WTC11 (cell line): ENCODE data around the gene SLCO2A1. TPM values are rescaled to one million over a fixed set of nuclear protein-coding genes. Genes with fewer than 3 reads are reported as not detected.

Experiments
- ATAC-seq: fragments of 200-7000 bp; cut with Tn5 transposase; 2 replicates; pipeline ENCODE4 v1.10.0; 2021; ENCODE audit warnings: mild to moderate bottlenecking, moderate library complexity
- CTCF ChIA-PET: fragments of 300-600 bp; sonication (Branson Sonifier 250); formaldehyde crosslinking; loops from one replicate; lab custom pipeline; 2021; ENCODE audit warnings: antibody characterized with exemption; lab: Charles Lee
- POLR2A ChIA-PET: fragments of 350-600 bp; sonication (Branson Sonifier 250); formaldehyde crosslinking; loops from one replicate; lab custom pipeline; 2021; ENCODE audit warnings: antibody characterized with exemption; lab: Charles Lee
- DNase-seq: peaks from one replicate; pipeline ENCODE4 v3.0.0; 2021; ENCODE audit warnings: low spot score
- H3K27ac Mint-ChIP-seq: 2 replicates; pipeline ENCODE4 v1.8.0; 2021; ENCODE audit warnings: mixed read lengths
- H3K27me3 Mint-ChIP-seq: 2 replicates; pipeline ENCODE4 v1.8.0; 2021; ENCODE audit warnings: low read depth, mild to moderate bottlenecking, moderate library complexity, mixed read lengths
- H3K36me3 Mint-ChIP-seq: 2 replicates; pipeline ENCODE4 v1.8.0; 2021; ENCODE audit warnings: mixed read lengths
- H3K4me1 Mint-ChIP-seq: 2 replicates; pipeline ENCODE4 v1.8.0; 2022; ENCODE audit warnings: mixed read lengths
- H3K4me3 Mint-ChIP-seq: 2 replicates; pipeline ENCODE4 v1.8.0; 2021; ENCODE audit warnings: mild to moderate bottlenecking, moderate library complexity, mixed read lengths
- H3K9me3 Mint-ChIP-seq: 2 replicates; pipeline ENCODE4 v1.8.0; 2021; ENCODE audit warnings: mixed read lengths
- JAZF1 ChIP-seq: fragments of 250-450 bp; sonication (Bioruptor Pico); IDR thresholded peaks from 2 replicates; pipeline ENCODE4 v1.9.0; 2021; ENCODE audit warnings: moderate library complexity, mild to moderate bottlenecking, inconsistent platforms
- JUN ChIP-seq: sonication (generic); formaldehyde crosslinking; IDR thresholded peaks from 2 replicates; pipeline ENCODE4 v1.8.0; 2023; ENCODE audit warnings: mild to moderate bottlenecking, missing genetic modification reagents
- MXD4 ChIP-seq: fragments of 250-450 bp; sonication (Bioruptor Pico); IDR thresholded peaks from 2 replicates; pipeline ENCODE4 v1.8.0; 2021; ENCODE audit warnings: mild to moderate bottlenecking, moderate library complexity, borderline replicate concordance
- NFYB ChIP-seq: sonication (generic); formaldehyde crosslinking; conservative IDR thresholded peaks from 2 replicates; pipeline ENCODE4 v1.8.0; 2022; ENCODE audit warnings: low read depth, missing genetic modification reagents
- NR1H2 ChIP-seq: sonication (generic); formaldehyde crosslinking; IDR thresholded peaks from 2 replicates; pipeline ENCODE4 v1.9.0; 2021; ENCODE audit warnings: mild to moderate bottlenecking, moderate library complexity, missing genetic modification reagents
- PRRX2 ChIP-seq: fragments of 250-450 bp; sonication (Bioruptor Pico); IDR thresholded peaks from 2 replicates; pipeline ENCODE4 v1.8.0; 2021; ENCODE audit warnings: mild to moderate bottlenecking
- RELA ChIP-seq: sonication (generic); formaldehyde crosslinking; IDR thresholded peaks from 2 replicates; pipeline ENCODE4 v1.8.1; 2022; ENCODE audit warnings: missing genetic modification reagents, mild to moderate bottlenecking, borderline replicate concordance
- RORB ChIP-seq: fragments of 250-450 bp; sonication (Bioruptor Pico); IDR thresholded peaks from 2 replicates; pipeline ENCODE4 v1.9.0; 2021; ENCODE audit warnings: mild to moderate bottlenecking
- SP1 ChIP-seq: sonication (generic); formaldehyde crosslinking; conservative IDR thresholded peaks from 2 replicates; pipeline ENCODE4 v1.8.1; 2022; ENCODE audit warnings: missing genetic modification reagents
- TEAD1 ChIP-seq: sonication (generic); formaldehyde crosslinking; IDR thresholded peaks from 2 replicates; pipeline ENCODE4 v1.8.0; 2022; ENCODE audit warnings: mild to moderate bottlenecking, missing genetic modification reagents
- TP53 ChIP-seq: sonication (generic); formaldehyde crosslinking; IDR thresholded peaks from 2 replicates; pipeline ENCODE4 v1.8.1; 2023; ENCODE audit warnings: mild to moderate bottlenecking, missing genetic modification reagents
- ZBTB21 ChIP-seq: sonication (generic); formaldehyde crosslinking; IDR thresholded peaks from 2 replicates; pipeline ENCODE4 v1.8.1; 2023; ENCODE audit warnings: mild to moderate bottlenecking, missing genetic modification reagents, borderline replicate concordance
- ZNF396 ChIP-seq: fragments of 250-450 bp; sonication (Bioruptor Pico); IDR thresholded peaks from 2 replicates; pipeline ENCODE4 v1.8.0; 2021; ENCODE audit warnings: mild to moderate bottlenecking, moderate library complexity, borderline replicate concordance
- ZNF671 ChIP-seq: fragments of 250-450 bp; sonication (Bioruptor Pico); IDR thresholded peaks from 2 replicates; pipeline ENCODE4 v1.8.0; 2021; ENCODE audit warnings: mild to moderate bottlenecking
- total RNA-seq: library from RNA; stranded (reverse); gene quantifications from 3 replicates; pipeline ENCODE4 v1.2.3, GENCODE V29; 2021
- TF ChIP-seq, protein P1 (sequence below): sonication (generic); formaldehyde crosslinking; IDR thresholded peaks from 2 replicates; pipeline ENCODE4 v1.8.1; 2022; ENCODE audit warnings: mild to moderate bottlenecking, moderate library complexity, missing genetic modification reagents
- TF ChIP-seq, protein P2 (sequence below): fragments of 250-450 bp; sonication (Bioruptor Pico); conservative IDR thresholded peaks from 2 replicates; pipeline ENCODE4 v1.9.0; 2021; ENCODE audit warnings: mild to moderate bottlenecking
- TF ChIP-seq, protein P3 (sequence below): sonication (generic); formaldehyde crosslinking; IDR thresholded peaks from 2 replicates; pipeline ENCODE4 v1.8.1; 2022; ENCODE audit warnings: low read depth, missing genetic modification reagents, borderline replicate concordance
- TF ChIP-seq, protein P4 (sequence below): sonication (generic); formaldehyde crosslinking; IDR thresholded peaks from 2 replicates; pipeline ENCODE4 v1.8.0; 2022; ENCODE audit warnings: mild to moderate bottlenecking, missing genetic modification reagents
- TF ChIP-seq, protein P5 (sequence below): sonication (generic); formaldehyde crosslinking; IDR thresholded peaks from 2 replicates; pipeline ENCODE4 v1.8.1; 2023; ENCODE audit warnings: mild to moderate bottlenecking, missing genetic modification reagents, moderate library complexity
- TF ChIP-seq, protein P6 (sequence below): fragments of 250-450 bp; sonication (Bioruptor Pico); IDR thresholded peaks from 2 replicates; pipeline ENCODE4 v1.8.0; 2021; ENCODE audit warnings: mild to moderate bottlenecking
- TF ChIP-seq, protein P7 (sequence below): fragments of 250-450 bp; sonication (Bioruptor Pico); IDR thresholded peaks from 2 replicates; pipeline ENCODE4 v1.9.0; 2021; ENCODE audit warnings: mild to moderate bottlenecking
- TF ChIP-seq, protein P8 (sequence below): fragments of 250-450 bp; sonication (Bioruptor Pico); IDR thresholded peaks from 2 replicates; pipeline ENCODE4 v2.1.2; 2022; ENCODE audit warnings: mild to moderate bottlenecking, moderate library complexity
- TF ChIP-seq, protein P9 (sequence below): sonication (generic); formaldehyde crosslinking; IDR thresholded peaks from 2 replicates; pipeline ENCODE4 v1.8.0; 2022; ENCODE audit warnings: mild to moderate bottlenecking, missing genetic modification reagents

The SLCO2A1 gene
- total RNA-seq, 1 experiment from 2014 or later: 3.3 TPM

DNA sequence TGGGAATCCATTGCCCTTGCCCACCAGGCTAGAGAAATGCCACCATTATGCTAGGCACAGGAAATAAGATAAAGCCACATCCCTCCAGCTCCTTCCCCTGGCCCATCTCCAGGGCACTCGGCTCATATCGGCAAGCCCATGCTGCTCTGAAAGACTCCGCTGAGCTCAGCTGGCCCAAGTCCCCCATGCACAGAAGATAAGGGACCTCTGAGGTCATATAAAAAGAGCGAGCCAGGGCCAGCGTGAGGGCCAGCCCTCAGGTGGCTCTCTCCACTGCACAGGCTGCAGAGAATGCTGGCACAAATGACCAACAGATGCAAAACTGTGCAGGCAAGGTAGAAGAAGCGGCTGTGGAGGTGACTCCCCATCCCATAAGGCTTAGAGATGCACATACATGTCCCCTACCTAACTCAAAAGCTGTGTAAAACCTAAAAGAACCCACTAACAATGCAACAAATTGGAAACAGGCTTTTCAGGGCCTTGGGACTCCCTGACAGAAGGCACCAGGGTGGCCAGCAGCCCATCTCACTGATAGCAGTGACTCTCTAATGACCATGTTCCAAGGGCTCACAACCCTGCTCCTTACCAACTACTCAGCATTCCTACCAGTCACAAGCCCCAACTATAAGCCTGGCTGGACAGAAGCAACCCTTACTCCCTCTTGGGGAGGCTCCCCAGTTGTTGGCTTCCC, 137.0 kb downstream of the SLCO2A1 start:
- H3K9me3 Mint-ChIP-seq: no peaks in the 10 kb centered on the region
- ATAC-seq (no peak), DNase-seq (no peak)
- H3K27me3 Mint-ChIP-seq: peaks cover 43% of the 10 kb centered on the region
- no peaks in the 10 kb centered on the region for H3K36me3 Mint-ChIP-seq
- H3K4me3 Mint-ChIP-seq: no peak overlapping the region
- no peak overlapping the region for H3K27ac Mint-ChIP-seq
- ChIA-PET POLR2A (interaction anchor here (0.9 kb wide), 1 partner anchor 482 kb away, joined by 3 read pairs; no protein-coding TSS in a partner anchor), CTCF (interaction anchor here (1.2 kb wide), 1 partner anchor 60 kb away, joined by 3 read pairs; no protein-coding TSS in a partner anchor)
- H3K4me1 Mint-ChIP-seq: peaks cover 20% of the 10 kb centered on the region
- TF ChIP-seq, protein P1, sequence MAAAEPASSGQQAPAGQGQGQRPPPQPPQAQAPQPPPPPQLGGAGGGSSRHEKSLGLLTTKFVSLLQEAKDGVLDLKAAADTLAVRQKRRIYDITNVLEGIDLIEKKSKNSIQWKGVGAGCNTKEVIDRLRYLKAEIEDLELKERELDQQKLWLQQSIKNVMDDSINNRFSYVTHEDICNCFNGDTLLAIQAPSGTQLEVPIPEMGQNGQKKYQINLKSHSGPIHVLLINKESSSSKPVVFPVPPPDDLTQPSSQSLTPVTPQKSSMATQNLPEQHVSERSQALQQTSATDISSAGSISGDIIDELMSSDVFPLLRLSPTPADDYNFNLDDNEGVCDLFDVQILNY: no peak
- no peak for TF ChIP-seq TEAD1 (CRISPR knock-in tag)
- TF ChIP-seq, protein P2, sequence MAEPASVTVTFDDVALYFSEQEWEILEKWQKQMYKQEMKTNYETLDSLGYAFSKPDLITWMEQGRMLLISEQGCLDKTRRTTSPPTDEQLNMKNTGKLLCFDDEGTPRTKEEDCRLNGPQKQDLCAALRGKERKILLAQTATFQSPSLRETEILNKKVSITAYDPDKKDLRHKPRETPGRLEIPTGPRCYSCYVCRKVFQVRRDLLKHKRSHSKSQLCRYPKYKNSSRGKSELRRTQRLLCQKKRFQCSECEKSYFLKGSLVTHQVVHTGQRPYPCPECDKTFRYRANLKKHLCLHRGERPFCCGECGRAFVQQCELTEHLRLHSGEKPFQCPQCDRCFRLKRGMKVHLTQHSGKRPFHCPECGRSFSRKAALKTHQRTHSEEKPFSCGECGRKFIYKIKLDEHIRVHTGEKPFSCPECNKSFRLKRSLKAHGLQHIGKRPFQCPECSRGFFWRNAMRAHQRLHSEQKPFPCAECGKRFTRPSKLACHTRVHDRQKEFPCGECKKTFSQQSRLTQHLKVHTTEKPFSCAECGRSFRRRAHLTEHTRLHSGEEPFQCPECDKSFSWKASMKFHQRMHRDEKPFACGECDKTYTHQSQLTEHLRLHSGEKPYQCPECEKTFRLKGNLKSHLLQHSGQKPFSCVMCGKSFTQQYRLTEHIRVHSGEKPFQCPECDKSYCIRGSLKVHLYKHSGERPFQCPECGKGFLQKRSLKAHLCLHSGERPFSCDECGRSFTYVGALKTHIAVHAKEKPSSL: no peak
- TF ChIP-seq, protein P3, sequence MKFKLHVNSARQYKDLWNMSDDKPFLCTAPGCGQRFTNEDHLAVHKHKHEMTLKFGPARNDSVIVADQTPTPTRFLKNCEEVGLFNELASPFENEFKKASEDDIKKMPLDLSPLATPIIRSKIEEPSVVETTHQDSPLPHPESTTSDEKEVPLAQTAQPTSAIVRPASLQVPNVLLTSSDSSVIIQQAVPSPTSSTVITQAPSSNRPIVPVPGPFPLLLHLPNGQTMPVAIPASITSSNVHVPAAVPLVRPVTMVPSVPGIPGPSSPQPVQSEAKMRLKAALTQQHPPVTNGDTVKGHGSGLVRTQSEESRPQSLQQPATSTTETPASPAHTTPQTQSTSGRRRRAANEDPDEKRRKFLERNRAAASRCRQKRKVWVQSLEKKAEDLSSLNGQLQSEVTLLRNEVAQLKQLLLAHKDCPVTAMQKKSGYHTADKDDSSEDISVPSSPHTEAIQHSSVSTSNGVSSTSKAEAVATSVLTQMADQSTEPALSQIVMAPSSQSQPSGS (CRISPR knock-in tag): no peak
- no peak for TF ChIP-seq RELA
- TF ChIP-seq, protein P4, sequence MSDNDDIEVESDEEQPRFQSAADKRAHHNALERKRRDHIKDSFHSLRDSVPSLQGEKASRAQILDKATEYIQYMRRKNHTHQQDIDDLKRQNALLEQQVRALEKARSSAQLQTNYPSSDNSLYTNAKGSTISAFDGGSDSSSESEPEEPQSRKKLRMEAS (CRISPR knock-in tag): no peak
- TF ChIP-seq JUN: no peak
- TF ChIP-seq, protein P5, sequence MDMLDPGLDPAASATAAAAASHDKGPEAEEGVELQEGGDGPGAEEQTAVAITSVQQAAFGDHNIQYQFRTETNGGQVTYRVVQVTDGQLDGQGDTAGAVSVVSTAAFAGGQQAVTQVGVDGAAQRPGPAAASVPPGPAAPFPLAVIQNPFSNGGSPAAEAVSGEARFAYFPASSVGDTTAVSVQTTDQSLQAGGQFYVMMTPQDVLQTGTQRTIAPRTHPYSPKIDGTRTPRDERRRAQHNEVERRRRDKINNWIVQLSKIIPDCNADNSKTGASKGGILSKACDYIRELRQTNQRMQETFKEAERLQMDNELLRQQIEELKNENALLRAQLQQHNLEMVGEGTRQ (CRISPR knock-in tag): no peak
- no peak for TF ChIP-seq PRRX2 (CRISPR knock-in tag)
- no peak for TF ChIP-seq NFYB (CRISPR knock-in tag)
- TF ChIP-seq MXD4 (CRISPR knock-in tag): no peak
- no peak for TF ChIP-seq ZNF396
- TF ChIP-seq TP53 (CRISPR knock-in tag): no peak
- no peak for TF ChIP-seq NR1H2 (CRISPR knock-in tag)
- TF ChIP-seq SP1: no peak
- TF ChIP-seq JAZF1 (CRISPR knock-in tag): no peak
- TF ChIP-seq, protein P6, sequence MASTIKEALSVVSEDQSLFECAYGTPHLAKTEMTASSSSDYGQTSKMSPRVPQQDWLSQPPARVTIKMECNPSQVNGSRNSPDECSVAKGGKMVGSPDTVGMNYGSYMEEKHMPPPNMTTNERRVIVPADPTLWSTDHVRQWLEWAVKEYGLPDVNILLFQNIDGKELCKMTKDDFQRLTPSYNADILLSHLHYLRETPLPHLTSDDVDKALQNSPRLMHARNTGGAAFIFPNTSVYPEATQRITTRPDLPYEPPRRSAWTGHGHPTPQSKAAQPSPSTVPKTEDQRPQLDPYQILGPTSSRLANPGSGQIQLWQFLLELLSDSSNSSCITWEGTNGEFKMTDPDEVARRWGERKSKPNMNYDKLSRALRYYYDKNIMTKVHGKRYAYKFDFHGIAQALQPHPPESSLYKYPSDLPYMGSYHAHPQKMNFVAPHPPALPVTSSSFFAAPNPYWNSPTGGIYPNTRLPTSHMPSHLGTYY (CRISPR knock-in tag): no peak
- no peak for TF ChIP-seq ZNF671

DNA sequence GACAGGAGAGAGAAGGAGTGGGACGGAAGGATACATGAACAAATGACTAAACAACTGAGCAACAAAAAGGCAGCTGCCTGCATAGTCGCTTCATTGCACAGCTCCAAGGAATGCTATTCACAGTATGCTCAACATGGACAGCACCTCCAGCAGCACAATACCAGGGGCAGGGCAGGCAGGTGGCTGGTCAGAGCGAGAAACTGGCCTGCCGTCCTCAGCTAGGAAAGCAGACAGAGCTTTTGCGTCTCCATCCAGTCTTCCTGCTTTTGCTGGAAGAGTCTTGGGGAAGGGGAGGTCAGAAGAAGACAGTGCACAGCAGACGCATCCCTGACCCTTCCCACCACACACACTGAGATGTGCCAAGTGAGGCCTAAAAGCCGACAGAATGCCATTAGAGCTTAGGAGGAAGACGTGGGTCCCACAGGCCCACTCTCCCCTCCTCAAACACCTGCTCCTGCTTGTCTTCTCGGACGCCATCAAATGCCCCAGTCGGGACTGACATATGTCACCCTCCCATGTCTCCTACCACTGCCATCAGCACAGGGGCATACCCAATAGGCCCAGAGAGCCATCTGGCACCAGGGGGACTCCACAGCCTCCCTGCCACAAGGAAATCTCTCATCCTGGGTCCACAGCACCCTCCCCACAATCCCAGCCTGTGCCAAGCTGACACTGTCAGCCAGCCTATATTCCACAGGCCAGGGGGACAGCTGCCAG, 137.9 kb downstream of the SLCO2A1 start:
- Mint-ChIP-seq H3K27ac (no peak overlapping the region), H3K4me1 (peaks cover 26% of the 10 kb centered on the region), H3K36me3 (no peaks in the 10 kb centered on the region), H3K4me3 (no peak overlapping the region), H3K27me3 (peaks cover 34% of the 10 kb centered on the region), H3K9me3 (no peaks in the 10 kb centered on the region)
- ATAC-seq (no peak), DNase-seq (no peak)
- ChIA-PET POLR2A (interaction anchor here (0.9 kb wide), 1 partner anchor 483 kb away, joined by 3 read pairs; no protein-coding TSS in a partner anchor), CTCF (no interaction called here)
- TF ChIP-seq, protein P7, sequence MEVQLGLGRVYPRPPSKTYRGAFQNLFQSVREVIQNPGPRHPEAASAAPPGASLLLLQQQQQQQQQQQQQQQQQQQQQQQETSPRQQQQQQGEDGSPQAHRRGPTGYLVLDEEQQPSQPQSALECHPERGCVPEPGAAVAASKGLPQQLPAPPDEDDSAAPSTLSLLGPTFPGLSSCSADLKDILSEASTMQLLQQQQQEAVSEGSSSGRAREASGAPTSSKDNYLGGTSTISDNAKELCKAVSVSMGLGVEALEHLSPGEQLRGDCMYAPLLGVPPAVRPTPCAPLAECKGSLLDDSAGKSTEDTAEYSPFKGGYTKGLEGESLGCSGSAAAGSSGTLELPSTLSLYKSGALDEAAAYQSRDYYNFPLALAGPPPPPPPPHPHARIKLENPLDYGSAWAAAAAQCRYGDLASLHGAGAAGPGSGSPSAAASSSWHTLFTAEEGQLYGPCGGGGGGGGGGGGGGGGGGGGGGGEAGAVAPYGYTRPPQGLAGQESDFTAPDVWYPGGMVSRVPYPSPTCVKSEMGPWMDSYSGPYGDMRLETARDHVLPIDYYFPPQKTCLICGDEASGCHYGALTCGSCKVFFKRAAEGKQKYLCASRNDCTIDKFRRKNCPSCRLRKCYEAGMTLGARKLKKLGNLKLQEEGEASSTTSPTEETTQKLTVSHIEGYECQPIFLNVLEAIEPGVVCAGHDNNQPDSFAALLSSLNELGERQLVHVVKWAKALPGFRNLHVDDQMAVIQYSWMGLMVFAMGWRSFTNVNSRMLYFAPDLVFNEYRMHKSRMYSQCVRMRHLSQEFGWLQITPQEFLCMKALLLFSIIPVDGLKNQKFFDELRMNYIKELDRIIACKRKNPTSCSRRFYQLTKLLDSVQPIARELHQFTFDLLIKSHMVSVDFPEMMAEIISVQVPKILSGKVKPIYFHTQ (CRISPR knock-in tag): no peak
- TF ChIP-seq ZBTB21 (CRISPR knock-in tag) (no peak), JUN (no peak), RORB (CRISPR knock-in tag) (no peak)
- TF ChIP-seq, protein P8, sequence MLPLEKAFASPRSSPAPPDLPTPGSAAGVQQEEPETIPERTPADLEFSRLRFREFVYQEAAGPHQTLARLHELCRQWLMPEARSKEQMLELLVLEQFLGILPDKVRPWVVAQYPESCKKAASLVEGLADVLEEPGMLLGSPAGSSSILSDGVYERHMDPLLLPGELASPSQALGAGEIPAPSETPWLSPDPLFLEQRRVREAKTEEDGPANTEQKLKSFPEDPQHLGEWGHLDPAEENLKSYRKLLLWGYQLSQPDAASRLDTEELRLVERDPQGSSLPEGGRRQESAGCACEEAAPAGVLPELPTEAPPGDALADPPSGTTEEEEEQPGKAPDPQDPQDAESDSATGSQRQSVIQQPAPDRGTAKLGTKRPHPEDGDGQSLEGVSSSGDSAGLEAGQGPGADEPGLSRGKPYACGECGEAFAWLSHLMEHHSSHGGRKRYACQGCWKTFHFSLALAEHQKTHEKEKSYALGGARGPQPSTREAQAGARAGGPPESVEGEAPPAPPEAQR (CRISPR knock-in tag): no peak
- TF ChIP-seq, protein P9, sequence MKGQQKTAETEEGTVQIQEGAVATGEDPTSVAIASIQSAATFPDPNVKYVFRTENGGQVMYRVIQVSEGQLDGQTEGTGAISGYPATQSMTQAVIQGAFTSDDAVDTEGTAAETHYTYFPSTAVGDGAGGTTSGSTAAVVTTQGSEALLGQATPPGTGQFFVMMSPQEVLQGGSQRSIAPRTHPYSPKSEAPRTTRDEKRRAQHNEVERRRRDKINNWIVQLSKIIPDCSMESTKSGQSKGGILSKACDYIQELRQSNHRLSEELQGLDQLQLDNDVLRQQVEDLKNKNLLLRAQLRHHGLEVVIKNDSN (CRISPR knock-in tag): no peak
